HG03280 (cell line): Measurements from ENCODE around the gene DACH1.

ENCODE experiments used
- ATAC-seq: cut with Tn5 transposase; IDR thresholded peaks from one replicate; pipeline ENCODE4 v1.9.1; 2021; ENCODE audit warnings: mild to moderate bottlenecking, moderate library complexity; ENCODE audit not compliant: unreplicated experiment

The DACH1 gene

GRCh38 chr13:71437704-71438103, 429.3 kb downstream of the DACH1 start:
- no peak for ATAC-seq

GRCh38 chr13:71430681-71431080, 436.3 kb downstream of the DACH1 start:
- ATAC-seq, result no peak

GRCh38 chr13:71417205-71417604, 449.8 kb downstream of the DACH1 start:
- ATAC-seq, result no peak

GRCh38 chr13:71412231-71412630, 454.8 kb downstream of the DACH1 start:
- no peak for ATAC-seq

GRCh38 chr13:71408416-71408815, 458.6 kb downstream of the DACH1 start:
- no peak for ATAC-seq

- ATAC-seq, result no peak
These were observed 467.3 kb downstream of the DACH1 start for GRCh38 chr13:71399631-71400215.

GRCh38 chr13:71396149-71396548, 470.9 kb downstream of the DACH1 start:
- no peak for ATAC-seq

- ATAC-seq, result no peak
These were observed 472.0 kb downstream of the DACH1 start for GRCh38 chr13:71395053-71395452.

- no peak for ATAC-seq
These were observed 472.8 kb downstream of the DACH1 start for GRCh38 chr13:71394176-71394575.
